Breast epithelium (tissue), 3 donors: ENCODE results near the gene LITAF.

Source experiments
- POLR2A ChIP-seq: fragments of 450-650 bp; IDR thresholded peaks from one replicate; pipeline ENCODE4 v1.6.1; 2016; ENCODE audit warnings: antibody characterized with exemption, mild to moderate bottlenecking, moderate library complexity
- POLR2AphosphoS5 ChIP-seq, 3 donors: sonication (generic); formaldehyde crosslinking; IDR thresholded peaks; one replicate each; pipeline ENCODE4 v1.6.1; 2017; ENCODE audit warnings: antibody characterized with exemption in 3 of 3
- TF ChIP-seq, protein P1 (sequence below), 3 donors: fragments of 450-650 bp; IDR thresholded peaks; one replicate each; pipeline ENCODE4 v1.5.1; 2016 to 2017; ENCODE audit warnings: antibody characterized with exemption in 3 of 3, mild to moderate bottlenecking in 3 of 3, moderate library complexity in 3 of 3

DNA sequence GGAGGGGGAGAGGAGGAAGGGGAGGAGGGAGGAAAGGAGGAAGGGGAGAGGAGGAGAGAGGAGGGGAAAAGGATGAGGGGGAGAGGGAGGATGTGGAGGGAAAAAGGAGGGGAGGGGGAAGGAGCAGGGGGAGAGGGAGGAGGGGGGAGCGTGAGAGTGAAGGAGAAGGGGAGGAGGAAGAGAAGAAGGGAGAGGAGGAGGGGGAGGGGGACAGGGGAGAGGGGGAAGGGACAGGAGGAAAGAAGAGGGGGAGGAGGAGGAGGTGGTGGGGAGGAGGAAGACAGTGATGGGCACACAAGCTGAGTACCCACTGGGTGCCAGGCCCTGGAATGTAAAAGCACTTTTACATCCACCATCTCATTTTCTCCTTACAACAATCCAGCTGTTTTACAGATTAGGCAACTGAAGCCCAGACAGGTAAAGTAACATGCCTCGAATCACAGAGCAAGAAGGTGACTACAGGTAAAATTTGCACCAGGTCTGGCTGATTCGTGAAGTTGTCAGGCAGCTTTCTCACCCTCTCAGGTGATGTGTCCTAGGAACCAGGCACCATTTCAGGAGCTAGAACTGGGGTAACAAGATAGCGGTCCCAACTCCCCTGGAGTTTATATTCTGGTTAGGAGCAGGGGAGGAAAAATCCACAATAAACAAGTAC, 10.0 kb upstream of the LITAF start:
- TF ChIP-seq POLR2AphosphoS5 (IDR thresholded peaks at IDR 0.05), result no peak
- no peak for TF ChIP-seq POLR2A
- TF ChIP-seq, protein P1, sequence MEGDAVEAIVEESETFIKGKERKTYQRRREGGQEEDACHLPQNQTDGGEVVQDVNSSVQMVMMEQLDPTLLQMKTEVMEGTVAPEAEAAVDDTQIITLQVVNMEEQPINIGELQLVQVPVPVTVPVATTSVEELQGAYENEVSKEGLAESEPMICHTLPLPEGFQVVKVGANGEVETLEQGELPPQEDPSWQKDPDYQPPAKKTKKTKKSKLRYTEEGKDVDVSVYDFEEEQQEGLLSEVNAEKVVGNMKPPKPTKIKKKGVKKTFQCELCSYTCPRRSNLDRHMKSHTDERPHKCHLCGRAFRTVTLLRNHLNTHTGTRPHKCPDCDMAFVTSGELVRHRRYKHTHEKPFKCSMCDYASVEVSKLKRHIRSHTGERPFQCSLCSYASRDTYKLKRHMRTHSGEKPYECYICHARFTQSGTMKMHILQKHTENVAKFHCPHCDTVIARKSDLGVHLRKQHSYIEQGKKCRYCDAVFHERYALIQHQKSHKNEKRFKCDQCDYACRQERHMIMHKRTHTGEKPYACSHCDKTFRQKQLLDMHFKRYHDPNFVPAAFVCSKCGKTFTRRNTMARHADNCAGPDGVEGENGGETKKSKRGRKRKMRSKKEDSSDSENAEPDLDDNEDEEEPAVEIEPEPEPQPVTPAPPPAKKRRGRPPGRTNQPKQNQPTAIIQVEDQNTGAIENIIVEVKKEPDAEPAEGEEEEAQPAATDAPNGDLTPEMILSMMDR (IDR thresholded peaks at IDR 0.05), result no peak
